BE2C (cell line): ENCODE measurements around the gene KCND1.

Source experiments
- DNase-seq: peaks from one replicate; pipeline ENCODE4 v3.0.0-alpha.2; 2020
- H3K27me3 ChIP-seq: fragments of 250-450 bp; sonication (Bioruptor Pico); 2 replicates; pipeline ENCODE4 v1.5.1; 2020; ENCODE audit warnings: mild to moderate bottlenecking
- H3K36me3 ChIP-seq: fragments of 250-450 bp; sonication (Bioruptor Pico); 2 replicates; pipeline ENCODE4 v1.5.1; 2020; ENCODE audit warnings: mild to moderate bottlenecking
- H3K4me1 ChIP-seq: fragments of 250-450 bp; sonication (Bioruptor Pico); 2 replicates; pipeline ENCODE4 v1.5.1; 2020
- H3K4me3 ChIP-seq: 2 replicates; pipeline ENCODE4 v1.5.1; 2011; ENCODE audit warnings: low read depth, low read length
- H3K9me3 ChIP-seq: fragments of 250-450 bp; sonication (Bioruptor Pico); 2 replicates; pipeline ENCODE4 v1.5.1; 2020
- TF ChIP-seq, protein P1 (sequence below): IDR thresholded peaks from 2 replicates; pipeline ENCODE4 v1.5.1; 2012; ENCODE audit warnings: mild to moderate bottlenecking, low read depth, low read length

KCND1 gene

DNA sequence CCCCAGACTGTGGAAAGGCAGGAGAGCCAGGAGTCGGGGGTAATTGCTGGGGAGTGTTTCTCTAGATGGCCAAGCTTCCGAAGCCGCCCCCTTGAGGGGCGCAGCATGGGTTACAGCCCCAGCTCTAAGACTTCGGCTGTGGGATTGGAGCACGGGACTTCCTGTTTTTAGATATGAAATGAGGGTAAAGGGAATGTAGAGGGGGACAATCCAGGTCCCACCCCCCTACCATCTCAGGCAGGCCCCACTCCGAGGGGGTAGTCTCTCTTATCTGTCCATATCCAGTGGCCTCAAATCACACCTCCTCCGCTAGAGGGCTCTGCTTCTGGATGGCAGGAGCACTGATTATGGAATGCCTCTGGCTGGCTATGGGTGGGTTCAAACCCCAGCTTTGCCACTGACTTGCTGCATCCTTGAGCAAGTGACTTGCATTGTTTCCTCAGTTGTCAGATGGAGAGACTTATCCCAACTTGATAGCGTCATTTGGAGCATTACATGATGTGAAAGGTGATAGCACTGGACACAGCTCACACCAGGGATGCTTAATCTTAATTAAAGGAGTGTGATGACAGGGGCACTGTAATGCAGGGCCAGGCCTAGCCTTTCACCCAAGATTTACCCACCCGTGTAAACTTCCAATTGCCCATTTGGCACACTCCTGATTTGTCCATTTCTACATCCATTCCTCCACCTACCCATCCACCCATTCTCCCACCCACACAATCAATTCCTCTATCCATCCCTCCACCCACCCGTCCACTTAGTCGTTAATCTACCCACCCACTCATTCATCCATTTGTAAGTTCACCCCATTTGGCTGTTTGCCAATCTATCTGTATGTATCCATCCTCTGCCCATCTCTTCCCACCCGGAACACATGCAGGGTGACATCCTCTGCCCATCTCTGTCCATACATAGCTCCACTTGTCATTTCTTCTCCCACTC is 848 bp upstream of the KCND1 start:
- Histone ChIP-seq H3K4me1 (no peaks in the 10 kb centered on the region), H3K9me3 (no peaks in the 10 kb centered on the region), H3K4me3 (peak overlapping the region; percentile 40), H3K36me3 (no peaks in the 10 kb centered on the region; the same call in 1 of the 2 replicates), H3K27me3 (no peaks in the 10 kb centered on the region)
- TF ChIP-seq, protein P1, sequence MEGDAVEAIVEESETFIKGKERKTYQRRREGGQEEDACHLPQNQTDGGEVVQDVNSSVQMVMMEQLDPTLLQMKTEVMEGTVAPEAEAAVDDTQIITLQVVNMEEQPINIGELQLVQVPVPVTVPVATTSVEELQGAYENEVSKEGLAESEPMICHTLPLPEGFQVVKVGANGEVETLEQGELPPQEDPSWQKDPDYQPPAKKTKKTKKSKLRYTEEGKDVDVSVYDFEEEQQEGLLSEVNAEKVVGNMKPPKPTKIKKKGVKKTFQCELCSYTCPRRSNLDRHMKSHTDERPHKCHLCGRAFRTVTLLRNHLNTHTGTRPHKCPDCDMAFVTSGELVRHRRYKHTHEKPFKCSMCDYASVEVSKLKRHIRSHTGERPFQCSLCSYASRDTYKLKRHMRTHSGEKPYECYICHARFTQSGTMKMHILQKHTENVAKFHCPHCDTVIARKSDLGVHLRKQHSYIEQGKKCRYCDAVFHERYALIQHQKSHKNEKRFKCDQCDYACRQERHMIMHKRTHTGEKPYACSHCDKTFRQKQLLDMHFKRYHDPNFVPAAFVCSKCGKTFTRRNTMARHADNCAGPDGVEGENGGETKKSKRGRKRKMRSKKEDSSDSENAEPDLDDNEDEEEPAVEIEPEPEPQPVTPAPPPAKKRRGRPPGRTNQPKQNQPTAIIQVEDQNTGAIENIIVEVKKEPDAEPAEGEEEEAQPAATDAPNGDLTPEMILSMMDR, result peak; percentile 70
- DNase-seq, result peak; percentile 47

DNA sequence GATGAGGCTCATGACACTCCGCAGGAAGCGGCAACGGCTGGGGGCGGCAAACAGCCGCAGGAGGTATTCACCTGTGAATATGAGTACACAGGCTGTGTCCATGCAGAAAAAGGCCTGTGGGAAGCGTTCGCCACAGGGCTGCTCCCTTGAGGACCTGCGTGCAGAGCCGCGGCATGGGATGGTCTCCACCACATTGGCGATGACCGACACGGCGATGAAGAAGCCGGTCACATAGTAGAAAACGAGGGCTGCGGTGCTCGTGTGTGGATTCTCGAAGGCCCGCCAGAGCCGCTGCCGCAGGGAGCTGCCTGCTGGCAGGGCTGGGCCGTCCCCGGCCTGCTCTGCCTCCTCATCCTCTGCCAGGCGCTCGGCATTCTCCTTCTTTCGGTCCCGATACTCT is 2.2 kb downstream of the KCND1 start:
- Histone ChIP-seq H3K4me3 (no peak overlapping the region), H3K9me3 (no peaks in the 10 kb centered on the region), H3K4me1 (no peaks in the 10 kb centered on the region), H3K27me3 (no peaks in the 10 kb centered on the region), H3K36me3 (no peaks in the 10 kb centered on the region)
- TF ChIP-seq, protein P1, result no peak
- no peak for DNase-seq

DNA sequence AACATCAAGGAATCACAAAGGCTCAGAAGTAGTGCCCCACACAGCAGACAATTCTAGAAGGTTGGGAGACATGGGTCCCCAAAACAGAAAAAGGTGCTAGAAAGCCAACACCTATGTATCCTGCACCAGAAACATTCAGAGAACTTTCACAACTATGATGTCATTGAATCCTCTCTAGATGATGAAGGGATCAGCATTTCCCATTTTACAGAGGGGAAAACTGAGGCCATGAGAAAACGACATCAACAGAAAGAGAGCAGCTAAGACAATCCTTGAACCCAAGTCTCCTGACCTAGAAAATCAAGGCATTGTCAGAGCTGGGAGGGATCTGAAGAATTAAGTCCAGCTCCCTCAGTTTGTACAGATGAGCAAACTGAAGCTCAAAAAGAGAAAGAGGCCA is 3.3 kb downstream of the KCND1 start:
- no peaks in the 10 kb centered on the region for H3K27me3 ChIP-seq
- no peak for DNase-seq
- H3K4me1 ChIP-seq, result no peaks in the 10 kb centered on the region
- H3K4me3 ChIP-seq, result no peak overlapping the region
- H3K36me3 ChIP-seq, result no peaks in the 10 kb centered on the region
- no peaks in the 10 kb centered on the region for H3K9me3 ChIP-seq
- TF ChIP-seq, protein P1, result no peak

DNA sequence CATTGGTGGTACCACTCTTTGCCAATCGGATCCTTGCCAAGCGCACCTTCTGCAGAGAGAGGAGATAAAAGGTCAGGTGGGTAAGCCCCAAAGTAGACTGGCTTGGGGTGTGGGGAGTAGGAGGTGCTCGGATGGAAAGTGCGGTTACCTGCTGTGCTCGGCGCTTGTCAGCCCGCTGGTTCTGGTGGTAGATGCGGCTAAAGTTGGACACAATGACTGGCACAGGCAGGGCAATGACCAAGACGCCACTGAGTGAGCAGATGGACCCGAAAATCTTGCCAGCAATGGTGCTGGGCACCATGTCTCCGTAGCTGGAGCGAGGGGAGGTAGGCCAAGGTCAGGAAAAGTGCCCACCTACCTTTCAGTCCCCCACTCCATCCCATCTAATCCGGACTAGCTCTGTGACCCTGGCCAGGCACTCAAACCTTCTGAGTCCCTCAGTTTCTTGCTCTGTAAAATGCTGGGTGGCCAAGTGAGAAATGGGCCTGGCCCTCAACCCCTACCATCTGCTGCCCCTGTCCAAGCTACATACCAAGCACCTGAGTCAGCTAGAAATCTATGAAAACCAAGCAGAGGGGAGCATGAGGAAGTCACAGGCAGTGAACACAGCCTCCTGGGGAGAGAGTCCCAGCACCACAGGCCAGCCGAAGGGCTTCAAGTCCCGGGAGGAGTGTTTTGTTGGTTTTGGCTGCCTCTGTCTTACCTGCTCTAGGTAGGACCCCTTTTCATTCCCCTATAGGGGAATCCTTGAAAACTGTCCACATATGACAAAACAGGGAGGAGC is 4.7 kb downstream of the KCND1 start:
- no peak for DNase-seq
- TF ChIP-seq, protein P1, result no peak
- H3K4me1 ChIP-seq, result peaks cover 4% of the 10 kb centered on the region; the same call in 1 of the 2 replicates
- no peaks in the 10 kb centered on the region for H3K36me3 ChIP-seq
- H3K27me3 ChIP-seq, result no peaks in the 10 kb centered on the region
- no peaks in the 10 kb centered on the region for H3K9me3 ChIP-seq
- no peak overlapping the region for H3K4me3 ChIP-seq

DNA sequence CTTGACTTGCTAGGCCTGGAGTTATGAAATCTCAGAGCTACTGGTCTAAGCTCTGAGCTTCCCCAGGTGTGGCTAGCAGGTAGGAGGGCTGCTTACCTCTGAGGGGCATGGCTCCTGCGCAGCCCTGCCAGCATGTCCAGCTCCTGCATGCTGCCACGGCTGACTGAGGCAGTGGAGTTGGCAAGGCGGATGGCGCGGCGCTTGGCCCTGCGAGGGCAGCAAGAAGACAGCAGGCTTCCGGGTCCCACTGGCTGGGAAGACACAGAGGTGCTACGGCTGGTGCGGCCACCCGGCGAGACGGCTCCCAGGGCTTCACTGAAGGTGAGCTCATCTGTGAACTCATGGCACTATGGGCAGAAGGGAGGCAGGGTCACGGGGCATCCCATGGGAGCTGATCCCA is 5.7 kb downstream of the KCND1 start:
- Histone ChIP-seq H3K4me3 (no peak overlapping the region), H3K27me3 (no peaks in the 10 kb centered on the region), H3K9me3 (no peaks in the 10 kb centered on the region), H3K4me1 (peaks cover 7% of the 10 kb centered on the region), H3K36me3 (no peaks in the 10 kb centered on the region)
- TF ChIP-seq, protein P1, result no peak
- no peak for DNase-seq
